Stimulated activated CD8-positive, alpha-beta memory T cell treated with anti-CD3 and anti-CD28 coated beads, Interleukin-4, amount 100 ng/mL, for 24 hours (primary cell): ENCODE results near the gene RPUSD4.

Source experiments
- DNase-seq: peaks from one replicate; pipeline ENCODE4 v3.0.0-alpha.2; 2020; ENCODE audit warnings: low read depth

RPUSD4 gene

DNA sequence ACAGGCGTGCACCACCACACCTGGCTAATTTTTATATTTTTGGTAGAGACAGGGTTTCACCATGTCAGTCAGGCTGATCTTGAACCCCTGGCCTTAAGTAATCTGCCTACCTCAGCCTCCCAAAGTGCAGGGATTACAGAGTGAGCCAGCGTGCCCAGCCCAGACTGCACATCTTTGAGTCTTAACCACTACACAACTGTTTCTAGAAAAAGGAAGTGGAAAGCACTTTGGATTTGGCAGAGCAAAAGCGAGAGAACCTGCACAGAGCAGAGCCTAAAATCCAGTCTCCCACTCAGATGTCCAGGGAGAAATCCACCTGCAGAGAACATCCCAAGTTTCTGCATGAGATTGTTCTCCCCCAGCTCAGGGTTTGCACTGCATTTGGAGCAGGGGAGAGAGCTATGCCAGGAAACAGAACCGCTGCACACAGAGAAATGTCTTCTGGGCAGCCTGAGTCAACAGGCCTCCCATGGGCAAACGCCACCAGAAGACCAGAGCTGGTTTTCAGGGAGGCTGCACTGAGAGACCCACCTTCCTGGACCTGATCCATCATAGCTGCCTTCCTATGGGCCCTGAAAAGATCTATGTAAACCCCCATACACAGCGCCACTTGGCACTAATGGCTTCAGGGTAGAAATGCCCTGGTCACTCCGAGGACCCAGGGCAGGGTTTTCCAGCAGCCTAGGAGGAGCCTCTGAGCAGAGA is 54.0 kb downstream of the RPUSD4 start:
- DNase-seq: no peak

- no peak for DNase-seq
Observed at GRCh38 chr11:126156814-126157213, 54.6 kb downstream of the RPUSD4 start.

- DNase-seq: no peak
Observed at GRCh38 chr11:126155402-126156187, 55.9 kb downstream of the RPUSD4 start.

DNA sequence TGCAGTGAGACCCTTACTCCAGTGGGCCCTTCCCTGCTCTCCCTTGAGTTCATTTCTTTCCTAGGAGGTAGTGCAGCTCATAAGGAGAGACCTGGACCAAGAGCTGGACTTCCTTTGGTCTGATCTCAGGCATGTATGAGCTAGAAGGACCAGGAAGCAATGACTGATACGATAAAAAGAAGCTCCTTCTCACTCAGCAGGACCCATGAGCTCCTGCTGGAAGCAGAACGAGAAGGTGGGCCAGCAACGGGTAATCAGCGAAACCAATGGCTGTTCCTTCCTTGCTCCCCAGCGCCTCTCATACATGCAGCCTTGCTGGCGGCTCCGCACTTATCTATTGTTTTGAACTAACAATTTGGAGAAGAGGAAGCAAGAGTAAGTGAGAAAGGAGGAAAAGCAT is 56.8 kb downstream of the RPUSD4 start:
- DNase-seq: no peak

DNA sequence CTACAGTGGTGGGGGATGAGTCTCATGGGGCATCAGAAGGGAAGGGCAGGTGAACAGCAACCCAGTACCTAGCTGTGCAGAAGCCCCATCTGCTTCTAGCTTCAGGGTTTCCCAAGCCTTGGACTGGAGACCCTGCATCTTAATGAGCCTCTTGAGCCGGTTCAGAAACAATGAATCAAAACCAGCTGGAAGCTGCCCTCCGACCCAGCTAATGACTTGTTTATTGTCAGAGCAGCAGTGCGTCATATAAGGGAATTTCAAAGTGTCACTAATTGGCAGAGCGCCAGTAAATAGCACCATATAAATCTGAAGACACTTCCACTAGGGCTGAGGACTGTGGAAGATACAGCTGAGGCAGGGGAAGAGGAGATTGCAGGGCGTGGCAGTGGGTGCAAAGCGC is 57.5 kb downstream of the RPUSD4 start:
- no peak for DNase-seq

GRCh38 chr11:126153006-126153405 is 58.4 kb downstream of the RPUSD4 start:
- DNase-seq: no peak

- DNase-seq: no peak
Observed at GRCh38 chr11:126152586-126152985, 58.9 kb downstream of the RPUSD4 start.

- no peak for DNase-seq
Observed at GRCh38 chr11:126152152-126152551, 59.3 kb downstream of the RPUSD4 start.
